GM12892 (cell line): ENCODE measurements around the gene PARVB.

Source experiments
- POLR2A ChIP-seq: IDR thresholded peaks from 2 replicates; pipeline ENCODE4 v1.6.1; 2011; ENCODE audit warnings: low read depth, low read length, control low read depth
- POLR2AphosphoS5 ChIP-seq: IDR thresholded peaks from 2 replicates; pipeline ENCODE4 v1.6.1; 2011; ENCODE audit warnings: low read depth, low read length, control low read depth

DNA sequence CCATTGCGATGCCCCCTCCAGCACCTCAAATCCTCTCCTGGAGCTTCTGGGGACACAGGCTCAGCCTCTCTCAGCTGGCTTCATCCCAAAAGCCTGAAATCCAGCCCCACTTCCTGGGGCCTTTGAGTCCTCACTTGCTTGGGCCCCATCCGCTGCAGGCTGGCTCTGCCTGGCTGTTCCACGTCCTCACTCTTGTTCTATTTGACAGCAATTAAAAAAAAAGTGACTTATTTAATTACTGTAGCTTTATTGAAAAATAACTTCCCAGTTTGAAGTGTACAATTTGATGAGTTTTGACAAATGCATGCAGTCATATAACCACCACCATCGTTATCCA is 183.8 kb downstream of the PARVB start:
- TF ChIP-seq POLR2A (no peak), POLR2AphosphoS5 (no peak)
